AG09309 (cell line): Measurements from ENCODE around the gene NOD1.

ENCODE experiments used
- DNase-seq: peaks from one replicate; pipeline ENCODE4 v3.0.0-alpha.2; 2010; ENCODE audit warnings: low read depth
- H3K4me3 ChIP-seq: 2 replicates; pipeline ENCODE4 v1.5.1; 2011; ENCODE audit warnings: mild to moderate bottlenecking, low read depth, low read length, moderate library complexity; ENCODE audit not compliant: control insufficient read depth
- CTCF ChIP-seq: IDR thresholded peaks from 2 replicates; pipeline ENCODE4 v1.5.1; 2011; ENCODE audit warnings: mild to moderate bottlenecking, low read depth, low read length, inconsistent platforms; ENCODE audit not compliant: insufficient read depth, control insufficient read depth; ENCODE audit errors: missing control alignments

Gene NOD1

GRCh38 chr7:30411173-30411572 is 67.4 kb downstream of the NOD1 start:
- no peak for TF ChIP-seq CTCF
- DNase-seq, result no peak

GRCh38 chr7:30406664-30407425 is 71.7 kb downstream of the NOD1 start:
- DNase-seq, result peak; percentile 32
- no peak overlapping the region for H3K4me3 ChIP-seq
- TF ChIP-seq CTCF, result no peak

More at GRCh38 chr7:30411173-30411572, 67.4 kb downstream of the NOD1 start:
- no peak overlapping the region for H3K4me3 ChIP-seq

GRCh38 chr7:30405179-30405578 is 73.4 kb downstream of the NOD1 start:
- no peak overlapping the region for H3K4me3 ChIP-seq
- no peak for TF ChIP-seq CTCF
- no peak for DNase-seq

DNA sequence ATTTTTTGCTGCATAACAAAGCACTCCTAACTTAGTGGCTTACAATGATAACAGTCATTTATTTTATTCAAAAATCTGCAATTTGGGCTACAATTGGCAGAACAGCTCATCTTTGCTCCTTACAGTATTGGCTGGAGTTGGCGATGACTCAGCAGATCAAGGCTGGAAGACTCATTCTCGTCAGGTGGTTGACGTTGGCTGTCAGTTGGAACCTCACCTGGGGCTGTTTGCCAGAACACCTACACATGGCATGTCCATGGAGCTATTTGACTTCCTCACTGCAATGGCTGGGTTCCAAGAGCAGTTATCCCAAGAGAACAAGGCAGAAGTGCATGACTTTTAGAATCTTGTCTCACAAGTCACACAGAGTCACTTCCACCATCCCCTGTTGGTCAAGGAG is 75.1 kb downstream of the NOD1 start:
- DNase-seq, result no peak
- no peak for TF ChIP-seq CTCF
- no peak overlapping the region for H3K4me3 ChIP-seq

GRCh38 chr7:30396389-30396788 is 82.2 kb downstream of the NOD1 start:
- DNase-seq, result no peak
- TF ChIP-seq CTCF, result no peak

GRCh38 chr7:30395676-30396075 is 82.9 kb downstream of the NOD1 start:
- no peak for TF ChIP-seq CTCF

More at GRCh38 chr7:30396389-30396788, 82.2 kb downstream of the NOD1 start:
- H3K4me3 ChIP-seq, result no peak overlapping the region

More at GRCh38 chr7:30395676-30396075, 82.9 kb downstream of the NOD1 start:
- DNase-seq, result no peak
- no peak overlapping the region for H3K4me3 ChIP-seq
